Measurements from ENCODE around the gene DLG5. TPM values are rescaled to one million over a fixed set of nuclear protein-coding genes. Genes with fewer than 3 reads are reported as not detected.
"Not testable (repeated sequence)": the region's sequence is repeated elsewhere in the genome, so short reads cannot be mapped to it uniquely, and the experiment has no call there.

DLG5 gene
- polyA plus RNA-seq, 2 of the 4 experiments (the other 2 are of a cell fraction): 17.0 to 30.9 TPM

- TF ChIP-seq MAZ (IDR thresholded peaks at IDR 0.05; ENCODE audit: borderline replicate concordance, low read depth, low read length): no peak
- TF ChIP-seq, protein P1, sequence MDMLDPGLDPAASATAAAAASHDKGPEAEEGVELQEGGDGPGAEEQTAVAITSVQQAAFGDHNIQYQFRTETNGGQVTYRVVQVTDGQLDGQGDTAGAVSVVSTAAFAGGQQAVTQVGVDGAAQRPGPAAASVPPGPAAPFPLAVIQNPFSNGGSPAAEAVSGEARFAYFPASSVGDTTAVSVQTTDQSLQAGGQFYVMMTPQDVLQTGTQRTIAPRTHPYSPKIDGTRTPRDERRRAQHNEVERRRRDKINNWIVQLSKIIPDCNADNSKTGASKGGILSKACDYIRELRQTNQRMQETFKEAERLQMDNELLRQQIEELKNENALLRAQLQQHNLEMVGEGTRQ (IDR thresholded peaks at IDR 0.05): no peak
Observed at GRCh38 chr10:77770868-77771175, 155.7 kb downstream of the DLG5 start (continued).

GRCh38 chr10:77770081-77770867 is 156.3 kb downstream of the DLG5 start:
- H3K27ac ChIP-seq: no peak overlapping the region
- H3K4me3 ChIP-seq: no peak overlapping the region
- WGBS (ENCODE audit: missing lambda C conversion rate): 83% methylated on average over 15 of the region's 18 CpGs
- no peak for DNase-seq (ENCODE audit: low read depth in 1 of 2, low spot score in 1 of 2)
- ChIA-PET POLR2A (no interaction called here), CTCF (interaction anchor here (1.2 to 3.0 kb wide), 4 partner anchors 9 to 605 kb away, joined by 5 to 11 read pairs (median 6); no protein-coding TSS in a partner anchor)
- TF ChIP-seq RAD21 (conservative IDR thresholded peaks at IDR 0.05 in 1 of 2, IDR thresholded peaks at IDR 0.05 in 1 of 2) (no peak), KDM1A (IDR thresholded peaks at IDR 0.05; ENCODE audit: low read depth) (no peak), HOXA7 (CRISPR knock-in tag; IDR thresholded peaks at IDR 0.05) (no peak), ESRRA (IDR thresholded peaks at IDR 0.05; ENCODE audit: borderline replicate concordance, low read length) (no peak), PBX3 (IDR thresholded peaks at IDR 0.05) (no peak), KDM5A (IDR thresholded peaks at IDR 0.05) (no peak), MAFK (IDR thresholded peaks at IDR 0.05; ENCODE audit: partially characterized antibody) (no peak), FOSL2 (IDR thresholded peaks at IDR 0.05) (no peak), FOSL2 (CRISPR knock-in tag; IDR thresholded peaks at IDR 0.05) (no peak)
- no peak for FAIRE-seq
- no peaks in the 10 kb centered on the region for H3K4me1 ChIP-seq
- no peaks in the 10 kb centered on the region for H3K9me3 ChIP-seq
- ATAC-seq: no peak
- H3K4me2 ChIP-seq: no peak overlapping the region

DNA sequence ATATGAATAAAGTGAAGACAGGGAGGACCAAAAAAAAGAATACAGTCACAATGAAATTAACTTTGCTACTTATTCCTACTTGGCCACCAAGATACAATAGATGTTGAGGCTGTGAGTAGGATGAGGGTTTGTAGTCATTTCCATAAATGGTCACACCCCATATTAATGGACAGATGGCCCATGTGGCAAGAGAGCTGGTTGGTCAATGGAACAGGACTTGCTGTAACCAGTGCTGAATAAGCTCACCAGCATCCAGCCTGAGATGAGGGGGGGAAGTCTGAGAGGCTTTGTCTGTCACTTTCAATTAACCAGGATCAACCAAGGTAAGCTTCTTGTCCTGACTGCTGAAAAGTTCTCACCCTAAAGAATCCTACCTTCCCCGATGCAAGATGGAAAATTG is 158.5 kb downstream of the DLG5 start:
- no peaks in the 10 kb centered on the region for H3K4me1 ChIP-seq
- 59% methylated on average over 1 of the region's 1 CpG for WGBS (ENCODE audit: missing lambda C conversion rate)
- POLR2A ChIA-PET: no interaction called here
- no peak overlapping the region for H3K27ac ChIP-seq
- ATAC-seq (no peak), FAIRE-seq (no peak), DNase-seq (ENCODE audit: low read depth in 1 of 2, low spot score in 1 of 2) (no peak)
- H3K9me3 ChIP-seq: no peaks in the 10 kb centered on the region
- CTCF ChIA-PET: interaction anchor here (0.8 to 1.5 kb wide), 3 partner anchors 11 to 56 kb away, joined by 3 to 6 read pairs (median 4); no protein-coding TSS in a partner anchor
- H3K4me2 ChIP-seq: no peak overlapping the region
- TF ChIP-seq JUNB (IDR thresholded peaks at IDR 0.05): no peak
- TF ChIP-seq RAD21 (conservative IDR thresholded peaks at IDR 0.05 in 1 of 2, IDR thresholded peaks at IDR 0.05 in 1 of 2): no peak
- no peak overlapping the region for H3K4me3 ChIP-seq

DNA sequence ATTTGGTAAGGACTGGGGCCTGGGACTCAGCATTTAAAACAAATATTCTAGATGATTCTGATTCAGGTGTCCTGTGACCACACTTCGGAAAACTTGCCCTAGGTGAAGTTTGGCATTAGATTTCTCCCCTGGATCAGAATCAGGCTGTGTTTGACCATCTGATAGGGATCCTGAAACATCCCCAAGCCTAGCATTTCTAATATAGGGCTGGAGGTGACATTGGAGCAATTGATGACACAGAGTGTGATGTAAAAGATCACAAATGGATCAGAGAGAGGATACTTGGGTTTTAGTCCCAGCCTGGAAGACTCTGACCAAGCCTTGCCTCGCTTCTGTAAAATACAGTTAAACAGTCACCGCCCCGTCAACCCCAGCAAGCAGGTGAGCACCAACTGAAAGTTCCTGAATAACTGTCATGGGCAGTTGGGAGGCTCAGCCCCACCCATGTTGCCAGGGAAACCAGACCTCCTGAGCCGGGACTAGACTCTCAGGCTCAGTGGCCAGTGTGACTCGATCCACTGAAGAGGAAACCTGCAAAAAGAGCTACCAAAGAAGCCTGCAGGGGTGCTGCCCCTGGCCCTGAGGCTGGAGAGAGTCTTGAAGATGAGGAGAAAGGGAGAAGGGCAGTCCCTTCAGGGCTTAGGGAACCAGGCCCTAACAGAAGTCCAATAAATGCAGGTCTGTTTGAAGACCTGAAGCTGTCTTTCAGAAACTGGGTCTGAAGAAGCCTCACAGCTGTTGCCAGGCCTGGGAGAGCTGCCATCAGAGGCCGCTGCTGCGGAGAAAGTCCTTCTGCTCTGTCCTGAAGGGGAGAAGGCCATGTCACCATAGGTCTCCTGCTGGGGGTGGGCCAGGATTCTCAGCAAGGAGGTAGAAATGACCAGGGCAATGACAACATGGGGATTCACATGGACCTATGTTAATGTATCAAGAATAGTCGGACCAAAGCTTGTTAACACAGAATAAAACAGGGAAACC is 162.8 kb downstream of the DLG5 start:
- POLR2A ChIA-PET: no interaction called here
- H3K4me1 ChIP-seq: no peaks in the 10 kb centered on the region
- CTCF ChIA-PET: interaction anchor here (1.3 to 1.4 kb wide), 2 partner anchors 53 to 598 kb away, joined by 3 to 5 read pairs; no protein-coding TSS in a partner anchor
- no peak for TF ChIP-seq FOSB (CRISPR knock-in tag; IDR thresholded peaks at IDR 0.05)
- TF ChIP-seq MAFK (IDR thresholded peaks at IDR 0.05; ENCODE audit: partially characterized antibody): no peak
- TF ChIP-seq PBX3 (IDR thresholded peaks at IDR 0.05): no peak
- TF ChIP-seq ZC3H11A (IDR thresholded peaks at IDR 0.05): no peak
- TF ChIP-seq POLR2A (IDR thresholded peaks at IDR 0.05; ENCODE audit: low read length): no peak
- no peak for TF ChIP-seq NPAS2 (CRISPR knock-in tag; IDR thresholded peaks at IDR 0.05; ENCODE audit: borderline replicate concordance)
- TF ChIP-seq CHD4 (IDR thresholded peaks at IDR 0.05; ENCODE audit: borderline replicate concordance): no peak
- no peak for TF ChIP-seq MAZ (IDR thresholded peaks at IDR 0.05; ENCODE audit: borderline replicate concordance, low read depth, low read length)
- no peak for TF ChIP-seq RARB (CRISPR knock-in tag; IDR thresholded peaks at IDR 0.05)
- no peak for TF ChIP-seq BHLHE40 (IDR thresholded peaks at IDR 0.05; ENCODE audit: low read depth, low read length)
- TF ChIP-seq, protein P2, sequence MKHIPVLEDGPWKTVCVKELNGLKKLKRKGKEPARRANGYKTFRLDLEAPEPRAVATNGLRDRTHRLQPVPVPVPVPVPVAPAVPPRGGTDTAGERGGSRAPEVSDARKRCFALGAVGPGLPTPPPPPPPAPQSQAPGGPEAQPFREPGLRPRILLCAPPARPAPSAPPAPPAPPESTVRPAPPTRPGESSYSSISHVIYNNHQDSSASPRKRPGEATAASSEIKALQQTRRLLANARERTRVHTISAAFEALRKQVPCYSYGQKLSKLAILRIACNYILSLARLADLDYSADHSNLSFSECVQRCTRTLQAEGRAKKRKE (CRISPR knock-in tag; IDR thresholded peaks at IDR 0.05; ENCODE audit: low read depth): no peak
- no peak for TF ChIP-seq KDM5A (IDR thresholded peaks at IDR 0.05)
- no peak for TF ChIP-seq FOXS1 (CRISPR knock-in tag; IDR thresholded peaks at IDR 0.05)
- ATAC-seq (peak; percentile 19 to 24; a peak in 1 of 6 replicates), DNase-seq (ENCODE audit: low read depth in 1 of 2, low spot score in 1 of 2) (no peak), FAIRE-seq (no peak)
- no peak overlapping the region for H3K4me3 ChIP-seq
- H3K9me3 ChIP-seq: no peaks in the 10 kb centered on the region
- no peak overlapping the region for H3K27ac ChIP-seq
- no peak overlapping the region for H3K4me2 ChIP-seq
- WGBS (ENCODE audit: missing lambda C conversion rate): 79% methylated on average over 9 of the region's 9 CpGs

- 92% methylated on average over 2 of the region's 2 CpGs for WGBS (ENCODE audit: missing lambda C conversion rate)
Observed at GRCh38 chr10:77758406-77758805, 168.1 kb downstream of the DLG5 start.

More at GRCh38 chr10:77758406-77758805, 168.1 kb downstream of the DLG5 start:
- POLR2A ChIA-PET; DNase-seq (ENCODE audit: low read depth in 1 of 2, low spot score in 1 of 2); H3K4me3 ChIP-seq; H3K4me2 ChIP-seq; H3K4me1 ChIP-seq; H3K27ac ChIP-seq; FAIRE-seq; ATAC-seq; H3K9me3 ChIP-seq: not testable (repeated sequence)
- CTCF ChIA-PET: interaction anchor here (1.2 to 2.1 kb wide), 2 partner anchors 46 to 268 kb away, joined by 3 to 9 read pairs; no protein-coding TSS in a partner anchor

All from A549 (cell line).